Measurements from ENCODE around the gene ZNF782.

DNA sequence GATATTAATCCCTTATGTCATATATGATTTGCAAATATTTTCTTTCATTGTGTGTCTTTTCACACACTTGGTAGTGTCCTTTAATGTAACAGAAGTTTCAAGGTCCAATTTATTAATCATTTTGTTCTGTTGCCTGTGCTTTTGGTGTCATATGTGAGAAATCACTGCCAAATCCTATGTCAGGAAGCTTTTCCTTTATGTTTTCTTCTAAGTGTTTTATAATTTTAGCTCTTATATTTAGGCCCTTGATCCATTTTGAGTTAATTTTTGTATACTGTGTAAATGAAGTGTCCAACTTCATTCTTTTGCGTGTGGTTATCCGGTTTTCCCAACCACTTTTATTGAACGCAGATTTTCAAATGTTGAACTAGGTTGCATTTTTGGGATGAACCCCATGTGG, 70.3 kb downstream of the ZNF782 start:
- TF ChIP-seq, protein P1, sequence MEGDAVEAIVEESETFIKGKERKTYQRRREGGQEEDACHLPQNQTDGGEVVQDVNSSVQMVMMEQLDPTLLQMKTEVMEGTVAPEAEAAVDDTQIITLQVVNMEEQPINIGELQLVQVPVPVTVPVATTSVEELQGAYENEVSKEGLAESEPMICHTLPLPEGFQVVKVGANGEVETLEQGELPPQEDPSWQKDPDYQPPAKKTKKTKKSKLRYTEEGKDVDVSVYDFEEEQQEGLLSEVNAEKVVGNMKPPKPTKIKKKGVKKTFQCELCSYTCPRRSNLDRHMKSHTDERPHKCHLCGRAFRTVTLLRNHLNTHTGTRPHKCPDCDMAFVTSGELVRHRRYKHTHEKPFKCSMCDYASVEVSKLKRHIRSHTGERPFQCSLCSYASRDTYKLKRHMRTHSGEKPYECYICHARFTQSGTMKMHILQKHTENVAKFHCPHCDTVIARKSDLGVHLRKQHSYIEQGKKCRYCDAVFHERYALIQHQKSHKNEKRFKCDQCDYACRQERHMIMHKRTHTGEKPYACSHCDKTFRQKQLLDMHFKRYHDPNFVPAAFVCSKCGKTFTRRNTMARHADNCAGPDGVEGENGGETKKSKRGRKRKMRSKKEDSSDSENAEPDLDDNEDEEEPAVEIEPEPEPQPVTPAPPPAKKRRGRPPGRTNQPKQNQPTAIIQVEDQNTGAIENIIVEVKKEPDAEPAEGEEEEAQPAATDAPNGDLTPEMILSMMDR (IDR thresholded peaks at IDR 0.05), result no peak
- TF ChIP-seq EP300 (IDR thresholded peaks at IDR 0.05) (no peak), POLR2A (IDR thresholded peaks at IDR 0.05; ENCODE audit: low read depth) (no peak)
